ENCODE results near the gene PLD4. TPM values are rescaled to one million over a fixed set of nuclear protein-coding genes. Genes with fewer than 3 reads are reported as not detected.

Gene PLD4
- total and polyA plus RNA-seq, 9 of the 15 experiments (the other 6 are each of a cell fraction or from before 2014, with no cell fraction given) = 0.18 to 0.24 TPM; not detected in 7

DNA sequence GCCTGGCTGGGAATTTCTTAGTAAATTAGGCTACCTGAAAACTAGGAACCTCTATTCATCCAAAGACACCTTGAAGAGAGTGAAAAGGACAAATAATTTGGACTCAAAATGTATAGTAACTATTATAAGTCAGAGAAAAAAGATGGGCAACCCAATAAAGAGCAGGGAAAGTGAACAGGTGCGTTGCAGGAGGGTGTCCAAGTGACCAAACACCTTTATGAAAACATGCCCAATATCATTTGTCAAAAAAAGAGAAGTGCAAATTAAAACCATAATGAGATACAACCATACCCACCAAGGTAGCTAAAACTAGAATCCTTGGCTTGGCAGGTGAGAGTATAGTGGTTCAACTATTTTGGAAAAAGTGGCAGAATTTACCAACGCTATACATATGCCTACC lies 24.9 kb upstream of the PLD4 start (continued):
- TF ChIP-seq FUS (optimal IDR thresholded peaks at IDR 0.05; ENCODE audit: low read depth, low read length) (no peak), POU5F1 (IDR thresholded peaks at IDR 0.05; ENCODE audit: borderline replicate concordance, low read depth, low read length, partially characterized antibody) (no peak), STAG1 (CRISPR knock-in tag; IDR thresholded peaks at IDR 0.05; ENCODE audit: borderline replicate concordance) (no peak)

DNA sequence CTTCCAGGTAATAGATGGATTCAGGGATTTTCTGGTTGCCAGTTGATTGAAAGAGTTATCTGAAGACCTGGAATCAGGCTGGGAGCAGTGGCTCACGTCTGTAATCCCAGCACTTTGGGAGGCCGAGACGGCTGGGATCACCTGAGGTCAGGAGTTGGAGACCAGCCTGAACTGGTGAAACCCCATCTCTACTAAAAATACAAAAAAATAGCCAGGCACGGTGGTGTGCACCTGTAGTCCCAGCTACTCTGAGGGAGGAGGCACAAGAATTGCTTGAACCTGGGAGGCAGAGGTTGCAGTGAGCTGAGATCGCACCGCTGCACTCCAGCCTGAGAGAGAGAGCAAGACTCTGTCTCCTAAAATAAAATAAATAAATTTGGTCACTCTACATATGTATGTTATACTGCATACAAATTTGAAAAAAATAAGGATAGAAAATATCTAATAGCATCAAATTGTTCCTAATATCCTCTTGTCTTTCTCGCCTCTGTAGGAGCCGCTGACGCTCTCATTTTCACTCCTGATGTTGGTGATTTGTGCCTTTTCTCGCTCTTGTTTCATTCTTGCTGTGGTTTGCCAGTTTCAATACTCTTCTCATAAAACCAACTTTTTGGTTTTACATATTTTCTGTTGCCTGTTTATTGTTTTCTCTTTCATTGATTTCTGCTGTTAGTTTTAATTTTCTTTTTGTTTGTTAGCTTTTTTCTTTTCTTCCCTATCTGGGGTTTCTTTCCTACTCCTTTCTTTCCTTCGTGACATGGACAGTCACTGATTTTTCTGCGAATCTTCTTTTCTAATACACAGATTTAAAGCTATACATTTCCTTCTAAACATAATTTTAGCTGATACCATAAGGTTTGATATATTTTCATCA lies 23.8 kb upstream of the PLD4 start:
- H3K27ac ChIP-seq (ENCODE audit: extremely low read depth, low read depth, low read length) = no peak overlapping the region
- no peaks in the 10 kb centered on the region for H3K79me2 ChIP-seq (ENCODE audit: control insufficient read depth, insufficient read depth, low read length)
- no peaks in the 10 kb centered on the region for H4K20me1 ChIP-seq (replicated peaks; ENCODE audit: control insufficient read depth, insufficient read depth, low read length)
- no peak overlapping the region for H2AFZ ChIP-seq (ENCODE audit: low read depth, low read length)
- DNase-seq (ENCODE audit: extremely low read depth in 1 of 4, low spot score in 3 of 4) (no peak), FAIRE-seq (no peak), ATAC-seq (no peak)
- no TSS peak for BruUV-seq (replicated peaks)
- in situ Hi-C loops (cut with MboI) = no loop called here
- H3K9me1 ChIP-seq (ENCODE audit: control insufficient read depth, insufficient read depth, low read length) = no peaks in the 10 kb centered on the region
- ChIA-PET POLR2A (no interaction called here), CTCF (ENCODE audit: low intra/inter-chr PET ratio) (no interaction called here)
- peaks cover 0 to 23% of the 10 kb centered on the region in 2 experiments; a peak in 2 of 5 replicates for H3K4me1 ChIP-seq (replicated peaks in 1 of 2; ENCODE audit: control insufficient read depth in 2 of 2, insufficient read depth in 2 of 2, low read length in 2 of 2)
- peaks cover 2% of the 10 kb centered on the region; the same call in 1 of the 2 replicates for H3K9me3 ChIP-seq (replicated peaks; ENCODE audit: control insufficient read depth, insufficient read depth, low read depth, low read length)
- H3K36me3 ChIP-seq (ENCODE audit: control insufficient read depth, insufficient read depth, low read length) = no peaks in the 10 kb centered on the region
- intact Hi-C loops (cut with micrococcal nuclease) = no loop called here
- TF ChIP-seq MCM5 (IDR thresholded peaks at IDR 0.05; ENCODE audit: low read depth) (no peak), POLR2H (tag; IDR thresholded peaks at IDR 0.05; ENCODE audit: low read depth) (no peak), CBX2 (IDR thresholded peaks at IDR 0.05; ENCODE audit: insufficient read depth, low read length, poor library complexity, severe bottlenecking) (peak; percentile 91), ZKSCAN1 (IDR thresholded peaks at IDR 0.05; ENCODE audit: low read depth, low read length) (no peak), CBX8 (IDR thresholded peaks at IDR 0.05; ENCODE audit: borderline replicate concordance, extremely low read depth, low read depth, low read length, poor library complexity, severe bottlenecking) (peak; percentile 29), MAFG (tag; conservative IDR thresholded peaks at IDR 0.05) (no peak)
- TF ChIP-seq, protein P1, sequence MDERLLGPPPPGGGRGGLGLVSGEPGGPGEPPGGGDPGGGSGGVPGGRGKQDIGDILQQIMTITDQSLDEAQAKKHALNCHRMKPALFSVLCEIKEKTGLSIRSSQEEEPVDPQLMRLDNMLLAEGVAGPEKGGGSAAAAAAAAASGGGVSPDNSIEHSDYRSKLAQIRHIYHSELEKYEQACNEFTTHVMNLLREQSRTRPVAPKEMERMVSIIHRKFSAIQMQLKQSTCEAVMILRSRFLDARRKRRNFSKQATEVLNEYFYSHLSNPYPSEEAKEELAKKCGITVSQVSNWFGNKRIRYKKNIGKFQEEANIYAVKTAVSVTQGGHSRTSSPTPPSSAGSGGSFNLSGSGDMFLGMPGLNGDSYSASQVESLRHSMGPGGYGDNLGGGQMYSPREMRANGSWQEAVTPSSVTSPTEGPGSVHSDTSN (CRISPR knock-in tag; IDR thresholded peaks at IDR 0.05; ENCODE audit: low read depth) = no peak
- TF ChIP-seq, protein P1 (tag; conservative IDR thresholded peaks at IDR 0.05; ENCODE audit: low read depth) = no peak
- TF ChIP-seq, protein P2, sequence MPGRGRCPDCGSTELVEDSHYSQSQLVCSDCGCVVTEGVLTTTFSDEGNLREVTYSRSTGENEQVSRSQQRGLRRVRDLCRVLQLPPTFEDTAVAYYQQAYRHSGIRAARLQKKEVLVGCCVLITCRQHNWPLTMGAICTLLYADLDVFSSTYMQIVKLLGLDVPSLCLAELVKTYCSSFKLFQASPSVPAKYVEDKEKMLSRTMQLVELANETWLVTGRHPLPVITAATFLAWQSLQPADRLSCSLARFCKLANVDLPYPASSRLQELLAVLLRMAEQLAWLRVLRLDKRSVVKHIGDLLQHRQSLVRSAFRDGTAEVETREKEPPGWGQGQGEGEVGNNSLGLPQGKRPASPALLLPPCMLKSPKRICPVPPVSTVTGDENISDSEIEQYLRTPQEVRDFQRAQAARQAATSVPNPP (IDR thresholded peaks at IDR 0.05; ENCODE audit: borderline replicate concordance, insufficient read depth, insufficient read length) = no peak
- no peak overlapping the region for H3K4me2 ChIP-seq (ENCODE audit: insufficient read depth, low read length)
- H3K9ac ChIP-seq (ENCODE audit: insufficient read depth in 1 of 2, low read depth in 2 of 2, low read length in 2 of 2) = no peak overlapping the region
- WGBS (ENCODE audit: insufficient coverage, low coverage, missing lambda C conversion rate) = 16% methylated on average over 12 of the region's 12 CpGs
- H3K27me3 ChIP-seq (ENCODE audit: control insufficient read depth in 2 of 2, insufficient read depth in 2 of 2, low read length in 2 of 2) = peaks cover 9 to 24% of the 10 kb centered on the region in 2 experiments; a peak in 4 of 5 replicates
- H3K4me3 ChIP-seq = no peak overlapping the region
